HCT116 (cell line): ENCODE data around the gene RNF150. TPM values are rescaled to one million over a fixed set of nuclear protein-coding genes. Genes with fewer than 3 reads are reported as not detected.

ENCODE experiments used
- ATAC-seq: fragments of 200-7000 bp; cut with Tn5 transposase; 2 replicates; pipeline ENCODE4 v1.9.1; 2020; ENCODE audit warnings: mild to moderate bottlenecking, moderate library complexity
- BruUV-seq: library from RNA; stranded (reverse); fragments of 400-500 nt; replicated peaks from 2 replicates; lab custom pipeline; 2021; lab: Mats Ljungman, UMichigan
- CTCF ChIA-PET: fragments of 300-600 bp; sonication (Branson Sonifier 250); formaldehyde crosslinking; loops from one replicate; lab custom pipeline; 2021; ENCODE audit warnings: antibody characterized with exemption; lab: Charles Lee
- POLR2A ChIA-PET: fragments of 300-600, 350-600 bp; sonication (Branson Sonifier 250); formaldehyde crosslinking; loops from one replicate; lab custom pipeline; 2021; ENCODE audit warnings: antibody characterized with exemption; lab: Charles Lee
- RAD21 ChIA-PET, 2 experiments: fragments of 300-600 bp; sonication (Branson Sonifier 250); formaldehyde crosslinking; loops; one replicate each; lab custom pipeline; 2023; ENCODE audit warnings: low total read pairs in 2 of 2; ENCODE audit not compliant: uncharacterized antibody in 2 of 2, unreplicated experiment in 2 of 2, low non-redundant PET in 1 of 2; lab: Charles Lee
- DNase-seq: peaks from one replicate; pipeline ENCODE4 v3.0.0-alpha.2; 2010; ENCODE audit warnings: low read depth, low spot score
- H2AFZ ChIP-seq: fragments of 200-600 bp; shearing (Covaris generic), sonication (generic); 2 replicates; pipeline ENCODE4 v1.6.1; 2017; ENCODE audit warnings: low read depth, mixed run types, mixed read lengths, antibody characterized with exemption, low read length; ENCODE audit not compliant: poor library complexity, severe bottlenecking
- H3K27ac ChIP-seq: 2 replicates; pipeline ENCODE4 v1.5.1; 2012; ENCODE audit warnings: low read depth, low read length
- H3K27me3 ChIP-seq: fragments of 200-600 bp; sonication (generic); 2 replicates; pipeline ENCODE4 v1.6.1; 2016; ENCODE audit warnings: mixed run types, low read length, mixed read lengths; ENCODE audit not compliant: insufficient read depth
- H3K36me3 ChIP-seq, 2 experiments: fragments of 200-500 bp in 1 of 2; fragments of 200-600 bp in 1 of 2; sonication (Bioruptor generic) in 1 of 2; sonication (generic) in 1 of 2; 2 replicates each; pipeline versions ENCODE4 v1.5.1 to v1.6.1; 2014 to 2016; ENCODE audit warnings: low read length in 2 of 2, inconsistent platforms in 1 of 2, mixed read lengths in 1 of 2, mixed run types in 1 of 2; ENCODE audit not compliant: insufficient read depth in 2 of 2, control insufficient read depth in 1 of 2
- H3K4me1 ChIP-seq, 2 experiments: fragments of 200-600 bp in 1 of 2; sonication (generic) in 1 of 2; 2 replicates each; pipeline versions ENCODE4 v1.5.1 to v1.6.1; 2012 to 2017; ENCODE audit warnings: low read length in 2 of 2, inconsistent platforms in 1 of 2, mild to moderate bottlenecking in 1 of 2, mixed read lengths in 1 of 2, mixed run types in 1 of 2, moderate library complexity in 1 of 2; ENCODE audit not compliant: insufficient read depth in 2 of 2, control insufficient read depth in 1 of 2
- H3K4me2 ChIP-seq: fragments of 200-600 bp; sonication (generic); 2 replicates; pipeline ENCODE4 v1.6.1; 2017; ENCODE audit warnings: mixed run types, low read length, mixed read lengths
- H3K4me3 ChIP-seq, 2 experiments: fragments of 200-600 bp in 1 of 2; sonication (generic) in 1 of 2; replicated peaks in 1 of 2; 2 replicates each; pipeline ENCODE4 v1.5.1; 2011 to 2016; ENCODE audit warnings: low read length in 2 of 2, control low read depth in 1 of 2, low read depth in 1 of 2, mild to moderate bottlenecking in 1 of 2, mixed read lengths in 1 of 2, mixed run types in 1 of 2
- H3K79me2 ChIP-seq: fragments of 200-600 bp; sonication (generic); 2 replicates; pipeline ENCODE4 v1.6.1; 2017; ENCODE audit warnings: mild to moderate bottlenecking, mixed run types, low read length, moderate library complexity, mixed read lengths; ENCODE audit not compliant: insufficient read depth
- H3K9ac ChIP-seq: fragments of 200-600 bp; sonication (generic); 2 replicates; pipeline ENCODE4 v1.6.1; 2016; ENCODE audit warnings: low read length, mixed read lengths
- H3K9me2 ChIP-seq: fragments of 200-600 bp; sonication (generic), shearing (Covaris generic); 2 replicates; pipeline ENCODE4 v1.6.1; 2017; ENCODE audit warnings: mixed run types, mild to moderate bottlenecking, moderate library complexity; ENCODE audit not compliant: insufficient read depth
- H3K9me3 ChIP-seq, 2 experiments: fragments of 200-500 bp in 1 of 2; fragments of 200-600 bp in 1 of 2; sonication (Bioruptor generic) in 1 of 2; sonication (generic) in 1 of 2; 2 replicates each; pipeline ENCODE4 v1.6.1; 2014 to 2017; ENCODE audit warnings: low read length in 2 of 2, mixed read lengths in 2 of 2, inconsistent platforms in 1 of 2, low read depth in 1 of 2, mild to moderate bottlenecking in 1 of 2, mixed run types in 1 of 2, moderate library complexity in 1 of 2; ENCODE audit not compliant: control insufficient read depth in 1 of 2, insufficient read depth in 1 of 2
- H4K20me1 ChIP-seq: fragments of 200-600 bp; sonication (generic), shearing (Covaris generic); 2 replicates; pipeline ENCODE4 v1.6.1; 2017; ENCODE audit warnings: mixed run types, mild to moderate bottlenecking, moderate library complexity; ENCODE audit not compliant: insufficient read depth
- CTCF ChIP-seq, 3 experiments: fragments of 200-600 bp in 1 of 3; sonication (generic) in 1 of 3; IDR thresholded peaks in 2 of 3; conservative IDR thresholded peaks in 1 of 3; 2 replicates each; pipeline ENCODE4 v1.5.1; 2012 to 2017; ENCODE audit warnings: low read depth in 2 of 3, low read length in 2 of 3, antibody characterized with exemption in 1 of 3, borderline replicate concordance in 1 of 3, control low read depth in 1 of 3, mild to moderate bottlenecking in 1 of 3, mixed read lengths in 1 of 3, mixed run types in 1 of 3, moderate library complexity in 1 of 3; ENCODE audit not compliant: insufficient read depth in 1 of 3
- ELF1 ChIP-seq: IDR thresholded peaks from 2 replicates; pipeline ENCODE4 v1.6.1; 2012; ENCODE audit warnings: low read depth, borderline replicate concordance
- FOSL1 ChIP-seq: IDR thresholded peaks from 2 replicates; pipeline ENCODE4 v1.6.1; 2012; ENCODE audit warnings: low read depth
- MAX ChIP-seq: IDR thresholded peaks from 2 replicates; pipeline ENCODE4 v1.6.1; 2012
- POLR2AphosphoS5 ChIP-seq: IDR thresholded peaks from 2 replicates; pipeline ENCODE4 v1.6.1; 2011; ENCODE audit warnings: mild to moderate bottlenecking, low read depth, low read length, moderate library complexity
- RAD21 ChIP-seq: IDR thresholded peaks from 2 replicates; pipeline ENCODE4 v1.6.1; 2012; ENCODE audit warnings: low read depth, mild to moderate bottlenecking
- SRF ChIP-seq: IDR thresholded peaks from 2 replicates; pipeline ENCODE4 v1.6.1; 2012; ENCODE audit warnings: low read depth
- TCF7L2 ChIP-seq: IDR thresholded peaks from 2 replicates; pipeline ENCODE4 v1.7.0; 2011; ENCODE audit warnings: borderline replicate concordance, inconsistent platforms; ENCODE audit not compliant: insufficient read depth, insufficient read length; ENCODE audit errors: extremely low read depth
- ZBTB33 ChIP-seq: IDR thresholded peaks from 2 replicates; pipeline ENCODE4 v1.6.1; 2011; ENCODE audit warnings: mild to moderate bottlenecking, low read length, moderate library complexity; ENCODE audit not compliant: insufficient replicate concordance; ENCODE audit errors: extremely low read depth
- intact Hi-C: fragments of 100-400 bp; cut with micrococcal nuclease; formaldehyde crosslinking; loops from 2 replicates; pipeline ENCODE4 v1.10.0; 2022
- total RNA-seq: library from RNA; stranded (reverse); gene quantifications from one replicate; pipeline ENCODE4 v1.2.1, GENCODE V29; 2021; ENCODE audit not compliant: unreplicated experiment

RNF150 gene
- total RNA-seq, 1 experiment from 2014 or later: 0.07 TPM

GRCh38 chr4:141006242-141006802 is 126.9 kb downstream of the RNF150 start:
- DNase-seq (no peak), ATAC-seq (no peak)
- no peaks in the 10 kb centered on the region for H3K4me1 ChIP-seq
- RAD21 ChIA-PET: no interaction called here
- BruUV-seq: no TSS peak
- no peaks in the 10 kb centered on the region for H3K9me2 ChIP-seq
- H4K20me1 ChIP-seq: no peaks in the 10 kb centered on the region
- POLR2A ChIA-PET: no interaction called here
- intact Hi-C loops: no loop called here
- CTCF ChIA-PET: no interaction called here
- H3K9me3 ChIP-seq: no peaks in the 10 kb centered on the region
- no peaks in the 10 kb centered on the region for H3K27me3 ChIP-seq
- no peak overlapping the region for H3K9ac ChIP-seq
- no peak overlapping the region for H3K4me2 ChIP-seq
- H3K4me3 ChIP-seq: no peak overlapping the region
- no peak overlapping the region for H2AFZ ChIP-seq
- TF ChIP-seq FOSL1 (no peak), TCF7L2 (no peak), RAD21 (no peak), MAX (no peak), POLR2AphosphoS5 (no peak), CTCF (IDR thresholded peaks at IDR 0.05 in 2 of 3, conservative IDR thresholded peaks at IDR 0.05 in 1 of 3; ENCODE audit: borderline replicate concordance in 1 of 3, insufficient read depth in 1 of 3, low read depth in 2 of 3, low read length in 2 of 3) (no peak), ZBTB33 (no peak), ELF1 (no peak), SRF (no peak)
- TF ChIP-seq, all 23 proteins: peak for 0
- Histone ChIP-seq H3K79me2 (no peaks in the 10 kb centered on the region), H3K36me3 (no peaks in the 10 kb centered on the region), H3K27ac (no peak overlapping the region)
